Erythroblast (primary cell): ENCODE data around the gene SLC25A25.

Source experiments
- GATA1 ChIP-seq: IDR thresholded peaks from 2 replicates; pipeline ENCODE4 v1.6.1; 2011; ENCODE audit warnings: low read depth, mild to moderate bottlenecking, control low read depth, low read length, moderate library complexity
- POLR2A ChIP-seq: IDR thresholded peaks from 2 replicates; pipeline ENCODE4 v1.6.1; 2011; ENCODE audit warnings: mild to moderate bottlenecking, low read length

DNA sequence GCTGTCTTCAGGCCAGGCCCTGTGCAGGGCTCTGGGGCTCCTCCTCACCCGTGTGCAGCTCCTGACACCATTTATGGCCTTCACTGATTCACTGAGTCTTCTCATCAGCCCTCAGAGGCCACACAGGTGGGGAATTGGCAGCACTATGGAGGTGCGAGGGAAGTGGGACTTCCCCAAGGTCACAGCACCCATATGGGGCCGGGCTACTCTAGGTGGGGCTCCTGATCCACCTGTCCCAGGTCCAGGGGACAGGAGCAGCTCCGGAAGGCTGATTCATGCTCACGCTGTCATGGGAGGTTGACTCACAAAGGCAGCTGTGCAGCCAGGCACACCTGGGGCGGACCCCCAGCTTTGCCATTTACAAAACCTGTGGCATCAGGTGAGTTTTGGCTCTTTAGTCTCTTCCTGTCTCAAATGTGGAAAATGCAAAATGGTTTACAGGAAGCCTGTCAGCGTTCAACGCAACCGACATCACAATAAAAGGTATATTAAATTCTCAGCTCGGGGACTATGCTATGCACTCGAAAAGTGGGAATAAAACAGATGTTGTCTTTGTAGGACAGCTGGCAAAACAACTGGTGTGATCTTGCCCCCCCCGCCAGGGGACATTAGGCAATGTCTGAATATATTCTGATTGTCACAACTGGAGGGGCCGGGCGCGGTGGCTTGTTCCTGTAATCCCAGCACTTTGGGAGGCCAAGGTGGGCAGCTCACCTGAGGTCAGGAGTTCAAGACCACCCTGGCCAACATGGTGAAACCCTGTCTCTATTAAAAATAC lies 15.9 kb upstream of the SLC25A25 start:
- TF ChIP-seq POLR2A (no peak), GATA1 (no peak)
